ENCODE data around the gene SAMD13.
A peak's percentile ranks its signal among the peaks of the same experiment; 100 is the strongest.

DNA sequence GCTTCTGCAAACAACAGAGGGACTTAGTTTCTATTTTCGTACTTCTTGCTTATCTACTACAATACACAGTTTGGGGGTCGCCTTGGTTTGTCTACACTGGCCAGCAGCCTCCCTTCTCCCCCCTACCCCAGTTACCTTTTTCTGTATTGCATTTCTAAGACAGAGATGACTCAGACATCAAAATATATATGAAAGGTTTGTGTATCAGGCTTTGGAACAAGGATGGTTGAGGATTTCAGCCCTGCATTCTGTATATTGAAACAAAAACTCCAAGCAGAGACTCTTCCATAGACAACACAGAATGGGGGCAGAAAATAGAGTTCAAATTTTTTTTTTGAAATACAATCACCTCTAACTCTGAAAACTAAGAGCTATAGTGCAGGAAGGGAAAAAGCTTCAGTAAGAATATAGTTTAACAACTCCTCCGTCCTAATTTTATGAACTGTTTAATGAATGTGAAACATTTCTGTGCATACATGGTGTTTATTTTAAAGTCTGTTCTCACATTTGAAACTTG is 1.9 kb downstream of the SAMD13 start:
- TF ChIP-seq CTCF (IDR thresholded peaks at IDR 0.05; ENCODE audit: extremely low read depth in 1 of 2, insufficient read depth in 1 of 2, low read depth in 1 of 2, low read length in 2 of 2) (no peak), POLR2A (IDR thresholded peaks at IDR 0.05; ENCODE audit: low read depth, low read length) (no peak), POLR2AphosphoS5 (IDR thresholded peaks at IDR 0.05; ENCODE audit: insufficient read depth, low read depth, low read length) (no peak), FOS (IDR thresholded peaks at IDR 0.05; ENCODE audit: borderline replicate concordance, insufficient read depth, low read length) (peak; percentile 37), GATA2 (IDR thresholded peaks at IDR 0.05; ENCODE audit: insufficient read depth, insufficient read length, low read depth, low read length) (no peak)

Measured in endothelial cell of umbilical vein (primary cell).